Thyroid gland (tissue), 4 donors: ENCODE measurements around the gene CD36.

Experiments
- POLR2A ChIP-seq, 2 donors: fragments of 450-650 bp; IDR thresholded peaks; one replicate each; pipeline ENCODE4 v1.6.1; 2017; ENCODE audit warnings: antibody characterized with exemption in 2 of 2, mild to moderate bottlenecking in 2 of 2, moderate library complexity in 1 of 2
- TF ChIP-seq, protein P1 (sequence below), 6 experiments: fragments of 200-600 bp in 3 of 6; fragments of 450-650 bp in 3 of 6; sonication (generic) in 3 of 6; IDR thresholded peaks; one replicate each; pipeline ENCODE4 v1.5.1; 2016 to 2019; ENCODE audit warnings: antibody characterized with exemption in 6 of 6, mild to moderate bottlenecking in 2 of 6, inconsistent platforms in 1 of 6, moderate library complexity in 1 of 6

DNA sequence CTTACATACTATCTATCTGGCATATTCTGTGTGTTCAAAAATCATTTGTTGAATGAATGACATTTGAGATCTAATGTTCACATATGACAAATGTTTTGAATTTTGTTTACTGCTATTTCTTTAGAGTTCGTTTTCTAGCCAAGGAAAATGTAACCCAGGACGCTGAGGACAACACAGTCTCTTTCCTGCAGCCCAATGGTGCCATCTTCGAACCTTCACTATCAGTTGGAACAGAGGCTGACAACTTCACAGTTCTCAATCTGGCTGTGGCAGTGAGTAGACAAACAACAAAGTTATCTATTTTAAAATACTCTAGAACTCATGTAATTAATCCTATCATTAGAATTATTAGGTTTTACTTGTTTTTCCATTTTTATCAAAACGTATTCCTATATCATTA, 22.5 kb downstream of the CD36 start:
- TF ChIP-seq POLR2A (IDR thresholded peaks at IDR 0.05), result no peak
- TF ChIP-seq, protein P1, sequence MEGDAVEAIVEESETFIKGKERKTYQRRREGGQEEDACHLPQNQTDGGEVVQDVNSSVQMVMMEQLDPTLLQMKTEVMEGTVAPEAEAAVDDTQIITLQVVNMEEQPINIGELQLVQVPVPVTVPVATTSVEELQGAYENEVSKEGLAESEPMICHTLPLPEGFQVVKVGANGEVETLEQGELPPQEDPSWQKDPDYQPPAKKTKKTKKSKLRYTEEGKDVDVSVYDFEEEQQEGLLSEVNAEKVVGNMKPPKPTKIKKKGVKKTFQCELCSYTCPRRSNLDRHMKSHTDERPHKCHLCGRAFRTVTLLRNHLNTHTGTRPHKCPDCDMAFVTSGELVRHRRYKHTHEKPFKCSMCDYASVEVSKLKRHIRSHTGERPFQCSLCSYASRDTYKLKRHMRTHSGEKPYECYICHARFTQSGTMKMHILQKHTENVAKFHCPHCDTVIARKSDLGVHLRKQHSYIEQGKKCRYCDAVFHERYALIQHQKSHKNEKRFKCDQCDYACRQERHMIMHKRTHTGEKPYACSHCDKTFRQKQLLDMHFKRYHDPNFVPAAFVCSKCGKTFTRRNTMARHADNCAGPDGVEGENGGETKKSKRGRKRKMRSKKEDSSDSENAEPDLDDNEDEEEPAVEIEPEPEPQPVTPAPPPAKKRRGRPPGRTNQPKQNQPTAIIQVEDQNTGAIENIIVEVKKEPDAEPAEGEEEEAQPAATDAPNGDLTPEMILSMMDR (IDR thresholded peaks at IDR 0.05), result no peak
